HG03103 (cell line): ENCODE data around the gene UBE2F.
"Not testable (repeated sequence)": the region's sequence is repeated elsewhere in the genome, so short reads cannot be mapped to it uniquely, and the experiment has no call there.

Experiments used
- ATAC-seq: cut with Tn5 transposase; IDR thresholded peaks from one replicate; pipeline ENCODE4 v1.9.1; 2021; ENCODE audit warnings: low read depth; ENCODE audit not compliant: unreplicated experiment

Gene UBE2F

DNA sequence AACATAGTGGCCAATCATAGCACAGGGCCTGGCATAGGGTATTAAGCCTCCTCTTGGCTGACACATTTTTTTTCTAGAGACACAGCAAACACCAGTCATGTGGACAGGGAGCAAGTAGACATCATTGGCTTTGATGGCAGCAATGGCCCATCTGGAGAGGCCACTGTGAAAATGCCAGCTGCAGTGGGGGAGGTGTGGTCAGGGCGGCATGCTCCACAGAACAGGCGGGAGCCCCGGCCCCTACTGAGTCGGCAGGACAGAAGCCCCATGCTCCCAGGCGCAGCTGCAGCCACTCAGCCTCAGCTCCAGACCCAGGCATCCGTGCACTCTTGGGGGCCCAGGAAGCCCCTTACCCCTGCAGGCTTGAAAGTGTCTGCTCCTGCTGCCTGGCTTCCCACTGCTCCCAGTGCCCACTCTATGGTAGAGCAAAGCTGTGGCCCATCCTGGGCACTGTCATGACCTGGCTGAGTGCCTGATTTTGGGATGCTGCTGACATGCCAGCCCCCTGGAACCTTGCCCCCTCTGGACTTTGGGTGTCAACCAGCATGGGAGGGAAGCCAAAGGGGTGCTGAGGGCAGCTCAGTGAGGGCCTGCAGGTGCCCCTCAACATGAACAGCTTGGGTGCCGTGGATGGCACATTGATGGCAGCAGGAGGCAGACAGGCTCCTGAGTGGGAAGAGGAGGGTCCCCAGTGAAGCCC, 23.3 kb upstream of the UBE2F start:
- no peak for ATAC-seq

DNA sequence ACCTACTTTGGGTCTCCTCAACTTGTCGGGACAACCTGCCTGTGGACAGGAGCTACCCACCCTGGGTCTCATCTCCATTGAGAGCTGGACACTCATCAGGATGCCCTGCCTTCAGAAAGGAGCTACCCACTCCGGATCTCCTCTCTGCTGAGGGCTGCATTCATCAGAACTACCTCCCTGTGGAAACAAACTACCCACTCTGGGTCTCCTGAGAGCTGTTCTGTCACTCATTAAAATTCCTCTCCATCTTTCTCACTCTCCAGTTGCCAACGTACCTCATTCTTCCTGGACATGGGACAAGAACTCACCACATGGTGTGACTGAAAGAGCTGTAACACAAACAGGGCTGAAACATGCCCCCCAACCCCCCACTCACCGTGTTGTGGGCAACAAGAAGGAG, 22.5 kb upstream of the UBE2F start:
- ATAC-seq, result no peak

DNA sequence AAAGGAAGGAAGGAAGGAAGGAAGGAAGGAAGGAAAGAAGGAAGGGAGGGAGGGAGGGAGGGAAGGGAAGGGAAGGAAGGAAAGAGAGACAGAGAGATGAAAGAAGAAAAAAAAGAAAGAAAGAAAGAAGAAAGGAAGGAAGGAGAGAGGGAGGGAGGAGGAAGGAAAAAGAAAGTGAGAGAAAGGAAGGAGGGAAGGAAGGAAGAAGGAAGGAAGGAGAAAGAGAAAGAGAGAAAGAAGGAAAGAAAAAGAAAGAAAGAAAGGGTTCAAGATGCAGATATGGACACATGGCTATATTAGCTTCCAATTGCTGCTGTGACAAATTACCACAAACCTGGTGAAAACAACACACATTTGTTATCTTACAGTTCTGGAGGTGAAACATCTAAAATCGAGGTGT, 20.4 kb upstream of the UBE2F start:
- ATAC-seq, result no peak

DNA sequence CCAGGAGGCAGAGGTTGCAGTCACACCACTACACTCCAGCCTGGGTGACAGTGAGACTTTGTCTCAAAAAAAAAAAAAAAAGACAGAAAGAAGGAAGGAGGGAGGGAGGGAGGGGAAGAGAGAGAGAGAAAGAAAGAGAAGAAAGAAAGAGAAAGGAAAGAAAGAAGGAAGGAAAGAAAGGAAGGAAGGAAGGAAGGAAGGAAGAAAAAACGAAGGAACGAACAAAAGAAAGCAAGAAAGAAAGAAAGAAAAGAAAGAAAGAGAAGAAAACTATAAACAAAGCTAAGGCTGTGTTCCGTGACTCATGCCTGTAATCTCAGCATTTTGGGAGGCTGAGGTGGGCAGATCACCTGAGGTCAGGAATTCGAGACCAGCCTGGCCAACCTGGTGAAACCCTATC, 15.5 kb upstream of the UBE2F start:
- ATAC-seq, result not testable (repeated sequence)

DNA sequence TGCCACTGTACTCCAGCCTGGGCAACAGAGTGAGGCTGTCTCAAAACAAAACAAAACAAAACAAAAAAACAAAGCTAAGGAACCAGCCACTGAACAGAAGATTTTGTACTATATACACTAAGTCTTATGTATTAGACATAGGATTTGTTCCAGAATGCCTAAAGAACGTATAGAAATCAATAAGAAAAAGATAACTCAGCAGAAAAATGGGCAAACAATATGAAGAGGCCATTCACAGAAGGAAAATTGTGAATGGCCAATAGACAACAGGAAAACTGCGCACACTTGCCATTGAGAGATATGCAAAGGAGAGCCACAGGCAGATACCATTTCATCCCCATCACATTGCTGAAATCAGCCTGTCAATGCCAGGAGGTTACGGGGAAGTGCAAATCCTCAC, 14.9 kb upstream of the UBE2F start:
- ATAC-seq, result no peak

DNA sequence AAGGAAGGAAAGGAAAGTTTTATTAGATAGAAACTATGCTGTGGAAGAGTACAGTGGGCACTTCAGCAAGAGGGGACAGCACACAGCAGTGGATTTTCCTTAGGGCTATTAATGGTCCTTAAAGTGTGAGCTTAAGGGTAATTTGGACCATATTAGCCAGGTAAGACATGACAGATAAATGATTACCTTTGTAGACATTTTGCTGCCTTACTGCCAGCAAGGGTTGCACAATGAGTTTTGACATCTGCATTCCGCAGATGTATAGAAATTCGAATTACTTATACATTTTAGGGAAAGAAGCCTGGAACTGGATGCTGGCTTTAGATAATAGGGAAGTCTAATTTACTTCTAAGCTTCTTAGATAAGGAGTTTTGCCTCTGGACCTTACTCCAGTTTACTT, 14.0 kb upstream of the UBE2F start:
- no peak for ATAC-seq

DNA sequence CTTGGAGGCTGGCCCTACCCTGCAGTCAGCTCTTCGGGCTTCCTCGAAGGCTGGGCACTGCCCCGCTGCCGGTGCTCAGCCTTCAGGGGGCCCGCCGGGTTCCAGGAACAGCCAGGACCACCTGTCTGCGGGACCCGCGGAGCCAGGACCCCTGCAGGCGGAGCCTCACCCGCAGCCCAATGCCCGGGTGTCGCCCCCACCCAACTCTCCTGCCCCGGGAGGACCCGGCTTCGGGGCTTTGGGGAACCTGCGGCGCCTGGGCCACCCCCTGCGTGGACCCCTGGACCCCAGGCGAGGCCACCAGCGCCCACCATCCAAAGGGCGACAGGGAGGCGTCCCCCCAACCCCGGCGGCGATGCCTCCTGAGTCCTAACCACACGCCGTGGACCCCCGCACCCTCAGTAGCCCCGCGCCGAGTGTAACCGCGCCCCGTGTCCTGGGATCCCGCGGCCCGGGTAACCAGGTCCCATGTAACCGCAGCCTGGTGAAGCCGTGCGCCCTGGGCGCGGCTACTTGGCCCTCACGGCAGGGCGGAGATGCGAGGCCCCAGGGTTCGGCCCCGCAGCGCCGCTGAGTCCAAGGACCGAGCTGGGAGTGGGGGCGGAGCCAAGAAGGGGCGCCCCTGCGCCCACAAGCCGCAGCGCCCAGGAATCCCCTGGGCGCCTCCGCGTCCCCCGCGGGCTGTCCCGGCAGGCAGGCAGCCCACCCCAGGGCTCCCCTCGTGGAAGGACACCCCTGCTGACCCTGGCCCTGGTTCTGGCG, 11.0 kb upstream of the UBE2F start:
- no peak for ATAC-seq

DNA sequence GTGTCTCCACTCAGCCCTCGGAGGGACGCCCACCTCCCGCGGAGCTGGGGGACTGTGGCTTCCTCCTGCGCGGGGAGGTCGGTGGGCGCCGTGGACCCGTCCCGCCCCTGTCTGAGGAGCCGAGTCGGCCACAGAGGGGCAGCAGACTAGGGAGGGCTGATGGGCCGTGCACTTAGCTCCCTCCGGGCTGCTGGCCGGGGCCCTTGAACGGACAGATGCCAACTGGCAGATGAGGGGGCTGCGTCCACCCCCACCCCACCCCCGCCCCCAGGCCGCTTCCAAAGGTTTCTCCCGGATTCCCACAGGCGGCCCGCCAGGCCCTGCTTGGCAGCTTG, 10.4 kb upstream of the UBE2F start:
- no peak for ATAC-seq

DNA sequence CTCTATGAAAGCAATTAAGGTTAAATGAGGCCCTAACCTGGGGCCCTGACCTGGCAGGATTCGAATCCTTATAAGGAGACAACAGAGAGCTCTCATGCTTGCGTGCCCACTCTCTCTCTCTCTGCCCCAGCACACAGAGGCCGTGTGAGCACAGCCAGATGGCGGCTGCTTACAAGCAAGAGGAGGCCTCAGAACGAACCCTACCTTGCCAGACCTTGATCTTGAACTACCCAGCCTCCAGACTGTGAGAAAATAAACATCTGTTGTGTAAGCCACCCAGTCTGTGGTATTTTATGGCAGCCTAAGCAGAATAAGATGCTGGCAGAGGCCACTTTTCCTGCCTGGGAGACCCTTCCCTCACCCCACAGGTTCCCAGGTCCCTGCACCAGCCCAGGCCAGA, 5.2 kb upstream of the UBE2F start:
- no peak for ATAC-seq

DNA sequence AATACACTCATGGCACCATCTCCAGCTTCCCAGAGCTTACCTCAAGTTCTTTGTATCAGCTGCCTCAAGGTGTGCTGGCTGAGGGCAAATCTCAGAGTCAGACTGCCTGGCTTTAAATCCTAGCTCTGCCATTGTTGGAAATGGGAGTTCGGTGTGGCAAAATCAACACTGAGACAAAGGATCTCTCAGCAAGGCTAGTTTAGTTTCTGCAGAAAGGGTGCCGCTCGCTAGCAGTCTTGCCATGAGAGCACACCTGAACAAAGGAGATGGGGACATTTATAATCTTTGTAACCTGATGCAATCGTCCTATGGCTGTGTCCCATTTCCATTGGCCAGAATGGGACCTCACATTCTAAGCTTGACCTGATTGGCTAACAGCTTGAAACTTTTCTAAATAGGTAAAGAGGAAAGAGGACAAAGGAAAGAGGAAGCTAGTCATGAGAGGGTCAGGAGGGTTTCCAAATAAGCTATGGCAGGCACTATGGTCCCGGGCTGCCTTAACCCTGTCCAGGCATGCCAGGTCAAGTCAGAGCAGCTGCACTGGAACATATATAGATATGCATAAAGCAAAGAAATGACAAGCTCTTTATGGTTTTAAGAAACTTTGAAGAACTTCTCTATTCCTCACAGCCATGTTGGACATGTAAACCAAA, 4.3 kb upstream of the UBE2F start:
- no peak for ATAC-seq

DNA sequence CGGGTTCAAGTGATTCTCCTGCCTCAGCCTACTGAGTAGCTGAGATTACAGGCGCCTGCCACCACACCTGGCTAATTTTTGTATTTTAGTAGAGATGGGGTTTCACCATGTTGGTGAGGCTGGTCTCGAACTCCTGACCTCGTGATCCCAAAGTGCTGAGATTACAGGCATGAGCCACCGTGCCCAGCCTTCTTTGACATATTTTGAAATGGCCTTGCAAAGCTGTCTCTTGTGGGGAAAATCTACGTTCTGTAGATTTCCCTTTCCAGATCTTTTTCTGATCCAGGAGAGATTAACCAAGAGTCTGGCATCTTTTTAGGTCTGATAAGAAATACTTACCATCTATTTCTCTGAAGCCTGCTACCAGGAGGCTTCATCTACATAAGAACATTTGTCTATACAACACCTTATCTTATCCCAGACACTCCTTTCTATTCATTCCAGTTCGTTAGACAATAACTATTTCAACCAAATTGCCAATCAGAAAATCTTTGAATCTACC, 3.3 kb upstream of the UBE2F start:
- not testable (repeated sequence) for ATAC-seq

DNA sequence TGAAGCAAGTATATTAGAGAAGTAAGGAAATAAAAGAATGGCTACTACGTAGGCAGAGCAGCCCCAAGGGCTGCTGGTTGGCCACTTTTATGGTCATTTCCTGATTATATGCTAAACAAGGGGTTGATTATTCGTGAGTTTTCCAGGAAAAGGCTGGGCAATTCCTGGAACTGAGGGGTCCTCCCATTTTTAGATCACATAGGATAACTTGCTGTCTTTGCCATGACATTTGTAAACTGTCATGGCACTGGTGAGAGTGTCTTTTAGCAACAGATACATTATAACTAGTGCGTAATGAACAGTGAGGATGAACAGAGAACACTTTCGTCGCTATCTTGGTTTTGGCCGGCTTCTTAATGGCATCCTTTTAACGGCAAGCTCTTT, 2.6 kb upstream of the UBE2F start:
- no peak for ATAC-seq

DNA sequence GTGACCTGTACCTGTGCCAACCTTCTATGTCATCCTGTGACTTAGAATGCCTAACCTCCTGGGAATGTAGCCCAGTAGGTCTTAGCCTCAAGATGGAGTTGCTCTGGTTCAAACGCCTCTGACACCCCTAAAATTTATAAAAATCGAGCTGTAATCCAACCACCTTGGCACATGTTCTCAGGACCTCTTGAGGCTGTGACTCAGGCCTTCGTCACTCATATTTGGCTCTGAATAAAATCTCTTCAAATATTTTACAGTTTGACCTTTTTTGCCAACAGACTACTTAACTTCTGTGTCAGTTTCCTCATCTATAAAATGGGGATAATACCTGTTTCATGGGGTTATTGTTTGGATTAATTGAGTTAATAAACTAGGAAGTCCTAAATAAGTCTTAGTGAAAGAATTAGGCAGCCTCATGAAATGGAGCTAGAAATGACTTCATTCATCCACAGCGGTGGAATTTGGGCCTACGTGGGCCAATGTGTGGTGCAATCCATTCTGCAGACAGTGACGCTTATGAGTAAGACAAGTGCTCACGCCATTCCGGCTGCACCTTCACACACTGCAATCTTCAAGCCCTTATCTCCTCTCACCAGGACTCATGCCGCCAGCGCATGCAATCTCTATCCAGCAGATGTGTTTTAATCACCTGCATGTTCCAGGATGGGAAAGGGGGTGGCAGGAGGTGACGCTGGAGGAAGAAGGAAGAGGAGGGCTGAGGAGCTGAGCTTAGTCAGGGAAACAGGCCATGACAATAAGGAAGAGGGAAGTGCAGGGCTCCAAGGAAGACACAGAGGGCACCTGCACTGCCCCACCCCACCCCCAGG, 2.0 kb upstream of the UBE2F start:
- no peak for ATAC-seq

DNA sequence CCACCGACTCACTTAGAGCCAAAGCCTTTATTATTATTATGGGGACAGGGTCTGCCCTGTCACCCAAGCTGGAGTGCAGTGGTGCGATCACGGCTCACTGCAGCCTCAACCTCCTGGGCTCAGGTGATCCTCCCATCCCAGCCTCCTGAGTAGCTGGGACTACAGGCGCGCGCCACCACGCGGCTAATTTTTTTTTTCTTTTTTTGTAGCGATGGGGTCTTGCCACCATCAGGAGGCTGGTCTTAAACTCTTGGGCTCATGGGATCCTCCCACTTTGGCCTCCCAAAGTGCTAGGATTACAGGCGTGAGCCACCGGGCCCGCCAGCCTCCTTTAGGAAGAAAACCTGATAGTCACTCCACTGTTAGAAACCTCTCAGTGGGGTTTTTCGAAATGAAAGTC, 970 bp upstream of the UBE2F start:
- not testable (repeated sequence) for ATAC-seq

DNA sequence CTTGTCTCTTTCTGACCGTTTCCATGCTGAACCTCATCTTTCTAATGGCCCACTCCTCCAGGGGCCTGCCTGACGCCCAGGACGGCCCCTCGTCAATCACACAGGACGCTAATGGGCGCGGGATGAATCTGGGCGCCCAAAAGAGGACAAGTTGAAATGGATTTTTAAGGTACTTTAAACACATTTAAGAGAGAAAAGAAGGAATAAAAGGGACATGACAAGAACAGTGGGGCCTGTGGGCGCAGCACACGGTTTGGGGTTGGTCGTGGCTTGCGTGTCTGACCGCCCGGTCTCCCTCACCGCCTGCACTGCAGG, 607 bp upstream of the UBE2F start:
- no peak for ATAC-seq

DNA sequence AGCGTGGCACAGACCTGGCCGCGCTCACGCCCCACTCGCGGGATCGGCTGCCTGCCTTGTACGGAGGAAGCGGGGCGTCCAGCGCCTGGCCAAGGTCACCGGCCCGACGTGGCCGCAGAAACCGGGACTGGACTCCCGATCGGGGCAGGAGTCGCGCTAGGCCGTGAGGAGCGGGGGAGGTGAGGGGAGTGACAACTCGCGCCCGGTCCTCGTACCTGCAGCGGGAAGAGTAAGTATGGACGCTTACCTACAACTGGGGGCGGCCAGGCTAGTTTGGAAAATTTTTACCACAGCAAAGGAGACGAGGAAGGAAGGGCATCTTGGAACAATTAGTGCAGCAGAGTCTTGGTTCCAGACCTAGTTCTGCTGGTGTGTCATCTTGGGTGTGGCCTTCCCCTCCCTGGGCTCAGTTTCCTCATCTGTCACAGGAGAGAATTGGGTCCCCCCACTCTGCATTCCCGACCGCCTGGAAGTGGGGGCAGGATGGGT, 693 bp downstream of the UBE2F start:
- no peak for ATAC-seq

DNA sequence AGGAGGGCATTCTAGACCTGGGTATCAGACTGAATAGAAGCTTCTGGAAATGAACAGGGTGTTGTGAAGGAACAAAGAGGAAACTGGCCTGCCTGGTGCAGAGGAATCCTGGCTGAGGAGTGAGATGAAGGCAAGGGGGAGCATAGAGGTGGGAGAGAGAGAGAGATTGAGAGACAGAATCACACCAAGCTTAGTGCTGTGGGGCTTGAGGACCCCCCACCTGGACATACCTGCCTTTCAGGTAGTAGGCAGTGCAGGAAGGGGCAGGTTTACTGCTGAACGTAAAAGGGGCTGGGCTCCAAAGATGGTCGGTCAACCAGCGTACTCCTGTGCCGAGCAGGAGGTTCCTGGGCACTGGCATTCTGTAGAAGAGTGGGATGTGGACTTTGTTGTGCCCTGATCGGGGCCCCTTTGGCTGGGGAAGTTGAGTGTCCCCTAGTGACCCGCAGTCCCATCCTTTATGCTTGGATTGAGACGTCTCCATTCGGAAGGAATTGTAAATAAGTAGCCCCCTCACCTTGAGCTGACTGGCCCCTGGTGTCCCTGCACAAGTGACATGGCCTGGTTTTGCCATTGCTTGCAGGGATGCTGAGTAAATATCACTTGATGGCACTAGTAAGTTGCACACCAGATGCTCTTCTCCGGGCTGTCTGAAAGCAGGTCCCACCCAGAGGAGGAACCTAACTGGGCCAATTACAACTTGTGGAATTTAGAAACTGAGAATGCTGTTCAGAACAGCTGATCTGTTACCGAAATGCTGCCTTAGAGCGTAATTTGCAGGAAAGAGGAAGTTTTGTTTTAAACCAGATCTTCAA, 1.4 kb downstream of the UBE2F start:
- ATAC-seq, result peak; percentile 35

DNA sequence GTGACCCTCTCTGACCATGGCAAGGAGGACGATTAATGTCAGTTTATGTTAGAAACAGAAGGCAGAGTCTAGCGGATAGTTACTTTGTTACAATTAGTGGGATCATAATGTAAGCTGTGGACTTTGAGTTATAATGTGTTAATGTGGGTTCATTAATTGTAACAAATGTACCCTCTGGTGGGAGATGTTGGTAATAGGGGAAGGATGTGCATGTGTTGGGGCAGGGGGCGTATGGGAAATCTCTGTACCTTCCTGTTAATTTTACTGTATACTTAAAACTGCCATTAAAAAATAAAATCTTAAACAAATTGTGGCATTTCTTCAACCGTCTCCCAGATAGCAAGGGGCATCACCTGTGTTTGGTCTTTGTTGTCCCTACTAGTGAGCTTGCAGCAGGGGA, 4.8 kb downstream of the UBE2F start:
- ATAC-seq, result no peak

DNA sequence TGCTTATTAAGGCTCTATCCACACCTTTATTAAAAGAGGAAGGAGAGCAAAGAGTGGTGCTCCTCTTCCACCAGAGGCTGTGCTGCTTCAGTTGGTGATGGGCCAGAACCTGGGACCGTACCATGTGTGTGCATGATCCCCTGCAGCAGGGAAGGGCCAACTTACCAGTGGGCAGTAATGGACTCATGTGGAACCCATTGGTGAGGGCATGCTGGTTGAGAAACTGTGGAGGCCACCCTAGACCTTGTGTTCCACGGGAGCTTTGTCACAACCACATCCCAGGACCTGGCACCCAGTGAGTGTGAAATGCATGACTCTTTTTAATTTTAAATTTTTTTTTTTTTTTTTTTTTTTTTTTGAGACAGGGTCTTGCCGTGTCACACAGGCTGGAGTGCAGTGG, 5.4 kb downstream of the UBE2F start:
- ATAC-seq, result no peak

DNA sequence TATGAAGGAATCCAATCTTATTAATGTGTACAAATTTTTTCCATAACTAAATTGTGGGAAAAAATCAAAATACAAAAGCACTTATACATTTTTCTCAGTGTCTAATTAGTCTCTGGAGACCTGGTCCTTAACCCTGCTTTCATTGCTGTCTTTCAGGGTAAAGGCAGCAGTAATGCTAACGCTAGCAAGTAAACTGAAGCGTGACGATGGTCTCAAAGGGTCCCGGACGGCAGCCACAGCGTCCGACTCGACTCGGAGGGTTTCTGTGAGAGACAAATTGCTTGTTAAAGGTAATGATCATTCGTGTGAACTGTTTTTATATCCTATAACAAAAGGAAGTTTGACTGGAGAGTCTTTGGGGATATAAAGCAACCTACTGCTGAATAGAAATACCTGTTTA, 6.1 kb downstream of the UBE2F start:
- ATAC-seq, result no peak
